Embryonic facial prominence (tissue), 1 donor: ENCODE data around the gene SRGAP2B.
"Not testable (repeated sequence)": the region's sequence is repeated elsewhere in the genome, so short reads cannot be mapped to it uniquely, and the experiment has no call there.

Experiments
- DNase-seq: peaks from one replicate; pipeline ENCODE4 v3.0.0-alpha.2; 2016; ENCODE audit errors: extremely low spot score

Gene SRGAP2B

DNA sequence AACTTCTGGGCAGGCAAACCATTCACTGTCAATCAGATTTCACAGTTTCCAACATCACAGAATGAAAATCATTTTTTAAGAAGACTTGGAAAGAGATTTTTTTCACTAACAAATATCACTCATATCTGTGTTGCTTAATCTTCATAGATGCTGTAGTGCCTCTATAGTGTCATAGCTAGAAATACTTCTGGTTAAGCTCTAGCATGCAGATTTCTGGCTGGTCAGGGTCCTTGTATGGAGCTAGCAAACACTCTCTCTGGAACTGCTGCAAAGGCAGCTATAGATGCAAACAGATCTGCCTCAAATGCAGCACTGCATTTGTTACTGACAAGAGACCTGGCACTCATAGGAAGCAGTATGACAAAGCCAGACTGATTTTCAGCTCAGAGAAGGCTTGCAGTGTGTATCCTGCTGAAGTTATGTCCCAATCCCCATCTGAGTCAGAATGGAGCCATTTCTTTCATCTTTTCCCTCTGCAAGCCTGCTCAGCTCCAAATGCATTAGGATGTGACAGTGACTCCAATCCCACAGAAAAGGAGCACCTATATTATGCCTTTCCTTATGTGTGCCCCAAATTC lies 99.2 kb downstream of the SRGAP2B start:
- not testable (repeated sequence) for DNase-seq

DNA sequence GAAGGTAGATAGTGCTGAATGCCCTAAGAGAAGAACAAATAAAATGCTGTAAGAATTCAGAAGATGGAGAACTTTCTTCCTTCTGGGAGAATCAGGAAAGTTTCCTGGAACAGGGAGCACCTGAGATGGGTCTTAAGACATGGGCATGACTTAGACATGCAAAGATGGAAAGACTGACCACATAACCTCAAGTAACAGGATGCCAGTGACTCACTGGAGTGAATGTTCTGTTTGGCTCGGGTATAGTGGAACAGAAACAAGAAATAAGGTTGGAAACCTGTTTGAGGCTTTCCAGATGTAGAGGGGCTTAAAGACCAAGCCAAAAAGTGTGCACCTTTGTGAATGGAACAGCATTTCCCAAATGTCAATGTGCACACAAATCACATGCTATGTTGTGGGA lies 102.2 kb downstream of the SRGAP2B start:
- not testable (repeated sequence) for DNase-seq

DNA sequence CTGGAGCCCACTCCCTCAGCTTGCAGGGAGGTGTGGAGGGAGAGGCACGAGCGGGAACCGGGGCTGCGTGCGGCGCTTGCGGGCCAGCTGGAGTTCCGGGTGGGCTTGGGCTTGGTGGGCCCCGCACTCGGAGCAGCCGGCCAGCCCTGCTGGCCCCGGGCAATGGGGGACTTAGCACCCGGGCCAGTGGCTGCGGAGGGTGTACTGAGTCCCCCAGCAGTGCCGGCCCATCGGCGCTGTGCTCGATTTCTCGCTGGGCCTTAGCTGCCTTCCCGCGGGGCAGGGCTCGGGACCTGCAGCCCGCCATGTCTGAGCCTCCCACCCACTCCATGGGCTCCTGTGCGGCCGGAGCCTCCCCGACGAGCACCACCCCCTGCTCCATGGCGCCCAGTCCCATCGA lies 104.5 kb downstream of the SRGAP2B start:
- DNase-seq: not testable (repeated sequence)

DNA sequence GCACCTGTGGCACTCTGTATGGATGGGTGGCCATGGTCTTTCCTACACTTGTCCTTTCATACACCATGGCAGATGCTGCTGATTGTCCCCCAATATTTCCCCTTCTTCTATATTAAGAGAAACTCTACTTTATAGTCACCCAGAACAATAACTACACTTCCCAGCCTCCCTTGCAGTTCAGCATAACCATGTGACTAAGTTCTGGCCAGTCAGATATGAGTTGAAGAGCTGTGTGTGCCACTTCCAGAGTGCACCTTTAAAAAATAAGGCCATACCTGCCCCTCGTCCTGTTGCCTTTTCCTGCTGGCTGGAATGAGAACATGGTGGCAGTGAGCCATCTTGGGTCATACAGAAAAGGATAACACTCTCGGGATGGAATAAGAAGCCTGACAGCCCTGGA lies 108.0 kb downstream of the SRGAP2B start:
- not testable (repeated sequence) for DNase-seq

DNA sequence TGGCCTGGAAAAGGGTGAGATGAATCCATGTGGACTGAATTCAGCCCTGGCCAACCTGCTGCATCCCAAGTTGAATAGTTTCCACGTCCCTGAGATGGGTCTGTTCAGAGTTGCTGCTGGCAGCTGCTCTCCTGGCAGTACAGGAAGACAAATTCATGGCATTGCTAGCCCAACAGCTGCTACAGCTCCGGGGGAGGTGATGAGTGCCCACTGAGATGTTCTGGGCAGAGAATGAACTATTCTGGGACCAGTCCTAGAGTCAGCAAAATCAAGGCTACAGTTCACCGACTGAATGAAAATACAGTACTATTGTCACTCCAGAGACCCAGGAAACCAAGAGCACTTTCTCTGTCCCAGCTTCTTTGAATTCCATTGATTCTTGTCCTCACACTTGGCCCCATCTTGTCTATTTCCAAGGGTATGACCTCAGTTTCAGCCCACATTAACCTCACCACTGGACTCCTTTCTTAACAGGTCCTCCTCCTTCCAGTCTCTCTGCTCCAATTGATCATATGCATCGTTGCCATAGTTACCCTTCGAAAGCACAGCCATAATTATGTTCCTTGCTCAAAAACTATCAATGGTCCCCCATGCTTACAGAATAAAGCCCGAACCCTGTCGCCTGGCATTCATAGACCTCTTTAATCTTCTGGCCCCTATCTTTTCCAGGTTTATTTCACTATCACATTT lies 108.8 kb downstream of the SRGAP2B start:
- not testable (repeated sequence) for DNase-seq

DNA sequence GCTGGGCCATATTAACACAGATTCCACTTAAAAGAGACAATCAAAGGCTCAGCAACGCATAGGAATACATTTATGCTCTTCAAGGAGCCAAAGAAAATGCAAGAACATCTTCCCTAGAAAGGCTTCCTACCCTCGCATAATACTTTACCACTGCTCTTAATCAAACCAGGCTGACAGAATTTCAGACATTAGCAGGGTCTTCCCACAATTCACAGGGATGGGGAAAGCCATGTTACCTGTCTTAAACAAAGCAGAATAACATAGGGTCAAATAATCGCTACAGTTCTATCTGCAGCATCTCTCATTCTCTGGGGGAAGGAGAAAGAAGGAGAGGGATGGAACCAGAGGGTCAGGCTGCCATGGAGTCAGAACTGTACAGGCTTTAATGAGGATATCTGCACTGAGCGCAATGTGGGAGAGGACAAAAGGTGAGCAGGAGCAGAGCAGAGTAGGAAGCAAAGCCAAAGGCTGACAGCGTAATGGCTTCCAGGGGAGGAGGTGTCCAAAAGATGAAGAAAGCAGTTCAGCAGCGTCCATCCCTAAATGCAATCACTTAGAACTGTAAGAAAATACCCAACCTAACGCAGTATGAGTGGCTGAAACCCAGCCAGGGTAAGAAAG lies 109.5 kb downstream of the SRGAP2B start:
- not testable (repeated sequence) for DNase-seq

DNA sequence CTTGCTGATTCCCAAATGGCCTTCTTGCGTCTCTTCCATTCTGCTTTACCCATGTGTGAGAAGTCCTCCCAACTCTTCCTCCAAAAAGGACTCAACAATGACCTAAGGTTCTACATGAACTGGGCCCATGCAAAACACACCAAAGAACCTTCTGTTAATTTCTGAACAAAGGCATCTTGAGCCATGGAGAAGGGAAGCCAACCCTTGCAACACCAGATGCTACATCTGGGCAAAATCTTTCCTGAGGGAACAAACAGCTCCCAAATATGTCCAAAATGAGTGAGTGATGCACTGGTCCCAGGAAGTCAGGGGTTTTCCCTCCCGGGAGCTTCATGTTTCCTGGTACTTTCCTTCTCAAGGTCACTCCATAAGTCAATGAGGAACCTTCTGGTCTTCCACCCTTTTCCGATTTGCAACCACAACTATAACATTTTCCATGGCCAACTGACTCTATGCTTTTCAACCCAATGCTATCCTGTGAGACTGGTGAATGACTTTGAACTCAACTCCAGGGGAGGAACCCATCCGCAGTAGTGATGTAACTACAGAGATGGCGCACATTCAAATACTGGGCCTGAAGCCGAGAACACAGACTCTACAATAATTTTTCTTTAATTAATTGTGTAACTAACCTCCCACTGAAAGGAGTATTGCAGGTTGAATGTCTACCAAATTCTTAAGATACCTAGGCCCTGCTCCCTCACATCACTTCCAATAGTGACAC lies 112.2 kb downstream of the SRGAP2B start:
- DNase-seq: not testable (repeated sequence)

DNA sequence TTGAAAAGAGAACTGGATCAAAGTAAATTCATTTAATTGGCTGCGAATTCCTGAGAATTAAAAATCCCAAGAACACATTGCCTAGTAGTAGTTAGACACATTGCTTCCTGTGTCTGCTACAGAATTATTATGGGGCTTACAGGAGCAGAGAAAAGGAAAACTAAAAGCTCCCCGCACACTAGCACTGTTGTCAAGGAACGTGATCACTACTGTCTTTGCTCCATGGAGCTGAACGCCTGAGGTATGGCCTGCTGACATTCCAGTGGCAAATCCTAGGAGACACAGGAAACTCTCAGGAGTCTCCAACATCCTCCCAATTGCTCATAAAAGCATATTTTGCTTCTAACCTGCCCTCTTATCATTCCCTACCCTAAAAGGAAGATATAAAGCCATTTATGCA lies 114.0 kb downstream of the SRGAP2B start:
- not testable (repeated sequence) for DNase-seq

DNA sequence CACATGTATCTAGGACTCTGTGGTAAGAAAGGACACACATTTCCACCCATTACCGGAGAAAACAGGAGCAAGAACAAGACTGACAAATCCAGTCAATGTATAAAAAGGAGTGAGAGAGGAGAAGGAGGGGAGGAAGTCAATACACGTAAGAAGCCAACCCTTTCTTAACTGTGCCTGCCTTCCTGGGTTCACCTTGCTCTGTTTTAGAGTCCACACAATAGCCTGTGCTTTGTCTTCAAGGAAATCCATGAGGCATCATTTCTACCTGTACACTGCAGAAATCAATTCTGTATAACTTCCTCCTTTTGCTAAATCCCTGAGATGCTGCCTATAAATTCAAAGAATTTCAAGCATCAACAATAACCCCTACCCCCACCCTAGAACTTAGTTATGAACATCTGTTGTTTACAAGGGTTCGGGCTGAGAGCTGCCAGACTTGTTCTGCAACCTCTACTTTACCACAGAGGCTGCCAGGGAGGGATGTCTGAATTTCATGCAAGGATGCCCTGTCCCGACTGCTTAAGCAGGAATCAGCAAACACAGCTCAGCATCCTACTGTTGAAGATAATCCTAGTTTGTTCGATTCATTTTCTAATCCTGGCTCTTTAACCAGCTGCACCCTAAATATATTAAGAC lies 115.0 kb downstream of the SRGAP2B start:
- not testable (repeated sequence) for DNase-seq

DNA sequence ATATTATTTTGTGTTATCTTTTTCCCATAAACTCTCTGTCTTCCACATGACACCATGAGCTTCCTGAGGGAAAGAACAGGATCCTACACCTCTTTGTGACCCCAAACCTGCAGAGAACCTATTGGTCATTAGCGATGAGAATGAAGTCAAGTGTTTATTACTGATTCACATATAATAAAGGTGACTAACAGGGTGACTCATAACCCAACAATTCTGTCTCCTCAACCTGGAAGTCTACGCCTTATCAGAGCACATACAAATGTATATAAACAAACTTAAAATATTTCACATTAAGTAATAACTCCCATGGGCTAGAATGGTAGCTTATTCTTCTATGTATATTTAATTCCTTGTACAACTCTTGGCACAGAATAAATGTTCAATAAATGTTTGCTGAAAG lies 117.3 kb downstream of the SRGAP2B start:
- DNase-seq: not testable (repeated sequence)

DNA sequence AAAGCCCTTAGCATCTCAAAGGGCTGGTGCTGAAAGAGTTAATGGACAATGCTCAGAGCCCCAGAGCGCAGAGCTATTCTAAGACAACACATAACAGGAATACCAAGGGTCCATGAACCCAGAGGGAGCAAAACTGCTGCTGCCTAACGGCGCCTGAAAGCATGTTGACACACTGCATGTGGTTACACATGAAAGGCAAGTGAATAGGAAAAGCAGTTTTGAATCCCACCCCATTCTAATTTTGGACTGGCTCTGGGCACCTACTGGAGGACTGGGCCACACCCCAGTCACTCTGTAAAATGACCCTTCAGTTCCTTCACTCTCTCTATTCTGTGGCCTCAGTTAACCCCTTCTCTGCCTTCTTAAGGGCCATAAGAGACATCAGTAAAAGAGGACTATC lies 123.2 kb downstream of the SRGAP2B start:
- DNase-seq: not testable (repeated sequence)

DNA sequence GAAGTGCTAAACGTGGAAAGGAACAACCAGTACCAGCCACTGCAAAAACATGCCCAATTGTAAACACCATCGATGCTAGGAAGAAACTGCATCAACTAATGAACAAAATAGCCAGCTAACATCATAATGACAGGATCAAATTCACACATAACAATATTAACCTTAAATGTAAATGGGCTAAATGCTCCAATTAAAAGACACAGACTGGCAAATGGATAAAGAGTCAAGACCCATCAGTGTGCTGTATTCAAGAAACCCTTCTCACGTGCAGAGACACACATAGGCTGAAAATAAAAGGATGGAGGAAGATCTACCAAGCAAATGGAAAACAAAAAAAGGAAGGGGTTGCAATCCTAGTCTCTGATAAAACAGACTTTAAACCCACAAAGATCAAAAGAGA lies 128.6 kb downstream of the SRGAP2B start:
- not testable (repeated sequence) for DNase-seq

DNA sequence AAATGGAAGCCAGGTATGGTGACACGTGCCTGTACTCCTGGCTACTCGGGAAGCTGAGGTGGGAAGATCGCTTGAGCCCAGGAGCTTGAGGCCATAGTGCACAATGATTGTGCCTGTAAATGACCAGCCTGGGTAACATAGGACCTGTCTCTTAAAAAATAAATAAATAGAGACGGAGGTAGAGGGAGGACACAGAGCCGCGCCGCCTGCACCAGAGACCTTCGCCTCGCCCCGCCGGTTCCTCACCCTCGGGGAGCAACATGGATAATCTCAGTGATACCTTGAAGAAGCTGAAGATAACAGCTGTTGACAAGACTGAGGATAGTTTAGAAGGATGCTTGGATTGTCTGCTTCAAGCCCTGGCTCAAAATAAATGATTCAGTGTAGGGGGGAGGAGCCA lies 130.4 kb downstream of the SRGAP2B start:
- not testable (repeated sequence) for DNase-seq

DNA sequence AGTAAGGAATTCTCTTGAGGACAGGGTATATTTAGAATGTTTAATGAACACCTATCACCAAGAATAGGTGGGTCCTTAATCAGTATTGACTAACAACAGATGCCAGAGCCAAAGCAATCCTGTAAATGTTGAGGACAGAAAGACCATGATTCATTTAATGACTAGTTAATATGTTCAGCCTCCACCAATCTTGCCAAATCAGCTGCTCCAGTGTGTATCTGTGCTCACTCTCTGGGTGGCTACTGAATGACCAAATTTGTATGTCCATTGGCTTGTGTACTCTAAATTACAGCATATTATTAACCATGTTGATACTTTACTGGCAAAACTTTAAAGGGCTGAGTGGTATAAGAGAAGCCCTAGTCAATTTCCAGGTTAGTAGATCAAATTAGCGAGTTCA lies 130.9 kb downstream of the SRGAP2B start:
- not testable (repeated sequence) for DNase-seq

DNA sequence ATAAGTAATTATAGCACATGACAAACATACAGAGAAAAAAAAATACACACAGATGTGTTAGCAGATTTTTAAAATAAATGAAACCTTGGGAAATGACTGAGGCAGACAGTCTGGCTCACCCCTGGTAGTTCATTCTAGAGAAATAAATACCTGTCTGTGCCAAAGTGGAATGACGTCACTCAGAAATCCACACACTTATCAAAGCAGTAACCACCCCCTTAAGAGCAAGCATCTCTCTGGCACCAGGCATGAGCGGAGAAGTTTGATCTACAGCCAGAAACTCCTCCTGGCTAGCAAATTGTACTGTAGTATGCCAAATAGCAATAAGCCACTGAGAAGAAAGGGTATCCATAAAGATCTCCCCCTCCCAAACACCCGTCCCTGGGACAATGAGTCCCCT lies 131.6 kb downstream of the SRGAP2B start:
- not testable (repeated sequence) for DNase-seq

DNA sequence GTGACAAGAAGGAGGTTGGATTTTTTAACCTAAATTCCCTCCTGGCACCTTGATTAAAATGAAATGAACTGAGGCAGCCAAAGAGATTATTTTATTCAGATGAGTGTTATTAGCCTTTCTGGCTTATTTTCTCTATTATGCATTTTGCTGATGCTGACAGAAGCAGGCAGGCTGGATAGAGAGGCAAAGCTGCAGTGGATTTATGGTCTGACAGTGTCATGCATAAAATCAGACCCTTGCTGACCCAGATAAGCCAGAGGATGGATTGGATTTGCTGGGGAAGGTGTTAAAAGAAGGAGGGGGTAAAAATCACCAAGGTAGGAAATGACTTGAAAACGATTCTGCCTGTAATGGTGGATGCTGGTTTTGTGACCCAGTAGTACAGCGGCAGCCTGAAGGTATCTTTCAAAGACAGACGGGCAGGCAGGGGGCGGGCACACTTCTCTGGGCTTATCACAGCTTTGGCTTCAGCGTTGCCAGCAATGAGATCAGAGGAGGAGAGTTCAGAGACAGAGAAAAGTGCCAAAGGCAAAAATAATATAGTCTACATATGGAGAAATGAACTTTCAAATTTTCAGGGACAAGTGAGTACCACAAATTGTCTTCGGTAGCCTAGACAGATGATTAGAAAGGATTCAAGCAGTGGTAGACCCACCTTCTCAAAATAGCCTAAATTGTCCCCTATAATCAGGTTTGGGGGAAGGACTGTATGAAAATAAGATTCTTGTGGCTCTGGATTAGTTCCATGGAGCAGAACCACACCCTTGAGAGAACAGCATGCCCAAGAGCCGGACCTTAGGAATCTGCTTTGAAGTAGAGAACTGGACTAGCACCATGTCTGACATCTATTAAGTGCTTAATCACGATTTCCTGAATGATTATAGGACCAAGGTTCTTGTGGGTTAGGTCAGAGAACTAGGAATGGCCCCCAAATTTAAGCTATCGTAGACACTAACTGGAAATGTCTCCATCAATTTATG lies 133.2 kb downstream of the SRGAP2B start:
- not testable (repeated sequence) for DNase-seq

DNA sequence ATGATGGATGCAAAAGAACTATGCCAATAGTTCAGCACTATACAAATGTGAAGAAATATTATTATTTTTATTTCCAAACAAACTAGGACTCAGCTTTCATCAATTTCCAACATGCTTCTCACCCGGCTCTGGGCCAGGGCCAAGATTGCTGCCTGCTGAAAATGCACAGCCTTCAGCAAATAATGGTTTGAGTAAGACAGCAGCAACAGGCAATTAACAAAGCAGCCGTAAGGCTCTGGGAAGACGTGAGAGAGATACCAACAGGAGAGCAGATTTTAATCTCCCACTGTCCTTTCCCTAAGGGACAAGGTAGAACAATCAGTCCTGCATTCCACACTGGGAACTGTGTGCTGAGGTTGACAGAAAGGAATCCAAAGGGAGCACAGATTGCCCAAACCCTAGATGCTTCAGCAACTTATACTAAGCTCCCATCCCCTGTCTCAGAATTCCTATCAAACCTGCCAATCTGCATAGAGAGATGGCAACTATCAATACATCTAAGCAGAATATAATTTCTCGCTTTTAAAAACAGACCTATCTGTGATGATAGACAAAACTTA lies 134.1 kb downstream of the SRGAP2B start:
- DNase-seq: not testable (repeated sequence)

DNA sequence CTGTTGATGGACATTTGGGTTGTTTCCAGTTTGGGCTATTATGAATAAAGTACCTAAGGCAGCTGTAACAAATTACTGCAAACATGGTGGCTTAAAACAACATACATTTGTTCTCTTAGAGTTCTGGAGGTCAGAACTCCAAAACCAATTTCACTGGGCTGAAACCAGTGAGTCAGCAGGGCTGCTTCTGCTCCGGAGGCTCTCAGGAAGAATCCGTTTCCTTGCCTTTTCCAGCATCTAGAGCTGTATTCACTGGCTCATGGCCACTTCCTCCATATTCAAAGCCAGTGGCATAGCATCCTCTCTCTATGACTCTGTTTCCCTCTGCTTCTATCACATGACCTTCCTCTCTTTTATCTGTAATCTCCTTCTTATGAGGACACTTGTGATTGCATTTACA lies 146.7 kb downstream of the SRGAP2B start:
- DNase-seq: not testable (repeated sequence)

DNA sequence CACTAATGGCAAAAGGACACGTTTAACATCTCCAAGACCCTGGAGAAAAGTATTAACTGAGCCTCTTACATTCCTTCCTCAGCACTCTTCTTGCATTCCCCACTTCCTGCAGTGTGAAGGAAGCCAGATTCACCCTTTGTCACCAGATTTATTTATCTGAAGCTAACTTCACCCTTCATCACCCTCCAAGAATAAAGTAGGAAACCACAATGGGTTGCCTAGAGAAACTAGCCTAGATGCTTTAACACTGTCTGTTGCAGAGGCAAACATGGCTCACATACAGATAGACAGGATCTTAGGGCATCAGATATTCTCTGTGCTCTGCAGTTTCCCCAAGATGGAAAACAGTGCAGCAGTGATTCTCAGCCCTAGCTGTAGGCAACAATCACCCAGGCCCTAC lies 147.6 kb downstream of the SRGAP2B start:
- DNase-seq: not testable (repeated sequence)
